GM12878 (cell line): ENCODE data around the gene NXPH2. TPM values are rescaled to one million over a fixed set of nuclear protein-coding genes. Genes with fewer than 3 reads are reported as not detected.

Source experiments
- ATAC-seq: fragments of 200-7000 bp; cut with Tn5 transposase; 3 replicates; pipeline ENCODE4 v1.9.1; 2020; ENCODE audit warnings: mild to moderate bottlenecking, moderate library complexity
- BruUV-seq: library from RNA; stranded (reverse); fragments of 400-500 nt; replicated peaks from 2 replicates; lab custom pipeline; 2021; lab: Mats Ljungman, UMichigan
- CTCF ChIA-PET: fragments of 300-600 bp; sonication (Branson Sonifier 250); formaldehyde crosslinking; extraction: SDS; loops from one replicate; lab custom pipeline; 2021; ENCODE audit warnings: inconsistent platforms; lab: Yijun Ruan, JAX
- POLR2A ChIA-PET: fragments of 350-600 bp; formaldehyde crosslinking; extraction: SDS; loops from one replicate; lab custom pipeline; 2021; ENCODE audit warnings: inconsistent platforms; lab: Charles Lee
- RAD21 ChIA-PET: fragments of 300-600 bp; sonication (Branson Sonifier 250); formaldehyde crosslinking; loops from one replicate; lab custom pipeline; 2023; ENCODE audit warnings: antibody characterized with exemption; ENCODE audit not compliant: unreplicated experiment; lab: Charles Lee
- SMC1A ChIA-PET: fragments of 300-600 bp; sonication (Branson Sonifier 250); formaldehyde crosslinking; loops from one replicate; lab custom pipeline; 2023; ENCODE audit not compliant: unreplicated experiment, uncharacterized antibody; lab: Charles Lee
- DNase-seq: peaks from one replicate; pipeline ENCODE4 v3.0.0-alpha.2; 2011; ENCODE audit warnings: low read depth, low spot score
- FAIRE-seq: peaks from 3 replicates; lab custom pipeline; 2011; peaks lifted over from hg19 to GRCh38; lab: Jason Lieb, UNC
- H2AFZ ChIP-seq: 2 replicates; pipeline ENCODE4 v1.6.0; 2011; ENCODE audit warnings: low read depth, low read length, control low read depth; ENCODE audit not compliant: control insufficient read depth
- H3K27ac ChIP-seq: 2 replicates; pipeline ENCODE4 v1.5.1; 2011; ENCODE audit warnings: control low read depth; ENCODE audit not compliant: control insufficient read depth, insufficient read depth
- H3K27me3 ChIP-seq, 2 experiments: replicated peaks in 1 of 2; 2 replicates each; pipeline versions ENCODE4 v1.6.0 to v1.6.1; 2011; ENCODE audit warnings: low read length in 1 of 2; ENCODE audit not compliant: control insufficient read depth in 2 of 2, insufficient read depth in 2 of 2
- H3K36me3 ChIP-seq, 2 experiments: 2 replicates each; pipeline ENCODE4 v1.5.1; 2011; ENCODE audit warnings: low read length in 1 of 2; ENCODE audit not compliant: control insufficient read depth in 2 of 2, insufficient read depth in 2 of 2
- H3K4me1 ChIP-seq: 2 replicates; pipeline ENCODE4 v1.6.1; 2011; ENCODE audit warnings: mild to moderate bottlenecking, low read length, moderate library complexity, mixed read lengths; ENCODE audit not compliant: control insufficient read depth, insufficient read depth
- H3K4me2 ChIP-seq: 2 replicates; pipeline ENCODE4 v1.6.0; 2011; ENCODE audit warnings: control low read depth; ENCODE audit not compliant: control insufficient read depth, insufficient read depth
- H3K4me3 ChIP-seq: fragments of 200-600 bp; sonication (generic); 2 replicates; pipeline ENCODE4 v1.5.1; 2016
- H3K79me2 ChIP-seq: 2 replicates; pipeline ENCODE4 v1.6.0; 2011; ENCODE audit warnings: low read length; ENCODE audit not compliant: control insufficient read depth, insufficient read depth
- H3K9ac ChIP-seq: 2 replicates; pipeline ENCODE4 v1.8.0; 2011; ENCODE audit warnings: low read length, control low read depth, mixed read lengths; ENCODE audit not compliant: control insufficient read depth, insufficient read depth
- H3K9me3 ChIP-seq: replicated peaks from 3 replicates; pipeline ENCODE4 v1.5.1; 2011; ENCODE audit warnings: mild to moderate bottlenecking, low read length; ENCODE audit not compliant: control insufficient read depth, insufficient read depth
- H4K20me1 ChIP-seq: 2 replicates; pipeline ENCODE4 v1.6.0; 2011; ENCODE audit not compliant: control insufficient read depth, insufficient read depth
- CEBPB ChIP-seq, 2 experiments: fragments of 150-350 bp in 1 of 2; IDR thresholded peaks; 2 replicates each; pipeline ENCODE4 v1.6.1; 2012 to 2014; ENCODE audit warnings: low read depth in 2 of 2, low read length in 2 of 2, borderline replicate concordance in 1 of 2, inconsistent platforms in 1 of 2
- CHD2 ChIP-seq: IDR thresholded peaks from 2 replicates; pipeline ENCODE4 v1.6.1; 2011; ENCODE audit warnings: low read depth, low read length, improper control_type of control experiment, borderline replicate concordance
- MEF2A ChIP-seq: IDR thresholded peaks from 2 replicates; pipeline ENCODE4 v1.6.1; 2011; ENCODE audit warnings: low read depth, mild to moderate bottlenecking, low read length, moderate library complexity; ENCODE audit not compliant: insufficient read depth
- PAX8 ChIP-seq: fragments of 450-650 bp; IDR thresholded peaks from 2 replicates; pipeline ENCODE4 v1.6.1; 2017; ENCODE audit warnings: mild to moderate bottlenecking, moderate library complexity
- PBX3 ChIP-seq: IDR thresholded peaks from 2 replicates; pipeline ENCODE4 v1.6.1; 2011; ENCODE audit warnings: mild to moderate bottlenecking, low read depth, low read length, moderate library complexity; ENCODE audit not compliant: insufficient replicate concordance
- RUNX3 ChIP-seq: IDR thresholded peaks from 2 replicates; pipeline ENCODE4 v1.6.1; 2012; ENCODE audit warnings: low read length, inconsistent platforms
- SMAD1 ChIP-seq: fragments of 450-650 bp; IDR thresholded peaks from 2 replicates; pipeline ENCODE4 v1.6.1; 2018; ENCODE audit warnings: mild to moderate bottlenecking, low read depth; ENCODE audit not compliant: partially characterized antibody
- SPI1 ChIP-seq: IDR thresholded peaks from 2 replicates; pipeline ENCODE4 v1.6.1; 2011; ENCODE audit warnings: low read depth, mild to moderate bottlenecking, low read length, moderate library complexity, borderline replicate concordance; ENCODE audit not compliant: insufficient read depth
- ZSCAN29 ChIP-seq: fragments of 450-650 bp; IDR thresholded peaks from 2 replicates; pipeline ENCODE4 v1.6.1; 2017; ENCODE audit warnings: mild to moderate bottlenecking, moderate library complexity
- WGBS: methylation state at CpG from one replicate; pipeline ENCODE4 v1.1.6; 2016; ENCODE audit warnings: low lambda C conversion rate; ENCODE audit not compliant: insufficient replicate concordance, insufficient coverage; ENCODE audit errors: missing lambda C conversion rate; 5-methylcytosine and 5-hydroxymethylcytosine counted together
- in situ Hi-C: fragments of 300-500 bp; cut with MboI; formaldehyde crosslinking; loops from 9 replicates; pipeline ENCODE4 v1.14.3; 2018; ENCODE audit warnings: mixed read lengths
- intact Hi-C: fragments of 100-400 bp; cut with micrococcal nuclease; formaldehyde crosslinking; loops from one replicate; pipeline ENCODE4 v1.14.2; 2022; ENCODE audit not compliant: unreplicated experiment
- polyA plus RNA-seq, 11 experiments: library from polyadenylated mRNA; depleted of rRNA in 4 of 11; unstranded in 6 of 11; stranded (reverse) in 5 of 11; fragments of >200 nt; fragmentation: Nextera tagmentation in 4 of 11; fragmentation: Illumina TruSeq in 1 of 11; extraction: Ambion mirVana in 4 of 11; extraction: Trizol in 1 of 11; gene quantifications; 1 replicate in 1 of 11; 2 replicates in 10 of 11; pipeline versions ENCODE4 v1.2.1 to v1.2.3, GENCODE V29; 2011 to 2016; ENCODE audit warnings: inconsistent platforms in 2 of 11, missing spikeins in 2 of 11, low read depth in 1 of 11
- total RNA-seq, 4 experiments: library from RNA; depleted of rRNA in 3 of 4; stranded (reverse); fragments of >200 nt in 3 of 4; fragmentation: Illumina TruSeq in 1 of 4; extraction: Trizol in 1 of 4; gene quantifications; 2 replicates each; pipeline versions ENCODE4 v1.2.1 to v1.2.3, GENCODE V29; 2013 to 2021
- TF ChIP-seq, protein P1 (sequence below): fragments of 450-650 bp; IDR thresholded peaks from 2 replicates; pipeline ENCODE4 v1.6.1; 2017; ENCODE audit warnings: low read depth, mild to moderate bottlenecking, moderate library complexity

The NXPH2 gene
- total and polyA plus RNA-seq, 10 of the 15 experiments (the other 5 are each of a cell fraction or from before 2014, with no cell fraction given): not detected

- CTCF ChIA-PET: no interaction called here
- FAIRE-seq: no peak
- no TSS peak for BruUV-seq
- no peaks in the 10 kb centered on the region for H3K79me2 ChIP-seq
- SMC1A ChIA-PET: interaction anchor here (1.1 kb wide), 1 partner anchor 19 kb away, joined by 3 read pairs; no protein-coding TSS in a partner anchor
- H3K27me3 ChIP-seq: no peaks in the 10 kb centered on the region
- H3K36me3 ChIP-seq: no peaks in the 10 kb centered on the region
- no peak overlapping the region for H3K4me3 ChIP-seq
- RAD21 ChIA-PET: no interaction called here
- in situ Hi-C loops: no loop called here
- no peaks in the 10 kb centered on the region for H4K20me1 ChIP-seq
- ATAC-seq: no peak
- no peak for DNase-seq
- no peaks in the 10 kb centered on the region for H3K9me3 ChIP-seq
- POLR2A ChIA-PET: no interaction called here
- no peak overlapping the region for H3K4me2 ChIP-seq
- WGBS: 95% methylated on average over 1 of the region's 1 CpG
- no peaks in the 10 kb centered on the region for H3K4me1 ChIP-seq
- H3K9ac ChIP-seq: no peak overlapping the region
- intact Hi-C loops: no loop called here
- H2AFZ ChIP-seq: no peak overlapping the region
- H3K27ac ChIP-seq: no peak overlapping the region
- no peak for TF ChIP-seq PBX3
- TF ChIP-seq ZSCAN29: no peak
- TF ChIP-seq RUNX3: no peak
- 0 out of 2 replicates have a peak, but pooled peaks have one; percentile 33 for TF ChIP-seq SPI1
Observed at GRCh38 chr2:138691667-138692066, 88.5 kb downstream of the NXPH2 start.

- intact Hi-C loops: no loop called here
- no peak for DNase-seq
- H3K9me3 ChIP-seq: no peaks in the 10 kb centered on the region
- BruUV-seq: no TSS peak
- TF ChIP-seq SMAD1: no peak
- TF ChIP-seq CEBPB (IDR thresholded peaks at IDR 0.05; ENCODE audit: borderline replicate concordance in 1 of 2, low read depth in 2 of 2, low read length in 2 of 2): no peak
- TF ChIP-seq PAX8: no peak
- no peak for TF ChIP-seq CHD2
- TF ChIP-seq, protein P1, sequence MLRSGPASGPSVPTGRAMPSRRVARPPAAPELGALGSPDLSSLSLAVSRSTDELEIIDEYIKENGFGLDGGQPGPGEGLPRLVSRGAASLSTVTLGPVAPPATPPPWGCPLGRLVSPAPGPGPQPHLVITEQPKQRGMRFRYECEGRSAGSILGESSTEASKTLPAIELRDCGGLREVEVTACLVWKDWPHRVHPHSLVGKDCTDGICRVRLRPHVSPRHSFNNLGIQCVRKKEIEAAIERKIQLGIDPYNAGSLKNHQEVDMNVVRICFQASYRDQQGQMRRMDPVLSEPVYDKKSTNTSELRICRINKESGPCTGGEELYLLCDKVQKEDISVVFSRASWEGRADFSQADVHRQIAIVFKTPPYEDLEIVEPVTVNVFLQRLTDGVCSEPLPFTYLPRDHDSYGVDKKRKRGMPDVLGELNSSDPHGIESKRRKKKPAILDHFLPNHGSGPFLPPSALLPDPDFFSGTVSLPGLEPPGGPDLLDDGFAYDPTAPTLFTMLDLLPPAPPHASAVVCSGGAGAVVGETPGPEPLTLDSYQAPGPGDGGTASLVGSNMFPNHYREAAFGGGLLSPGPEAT: no peak
- no peak for TF ChIP-seq MEF2A
- TF ChIP-seq, all 136 proteins: peak for 0
- no peak overlapping the region for H3K27ac ChIP-seq
- no peak overlapping the region for H3K4me2 ChIP-seq
- H4K20me1 ChIP-seq: no peaks in the 10 kb centered on the region
- SMC1A ChIA-PET: no interaction called here
- H3K27me3 ChIP-seq: no peaks in the 10 kb centered on the region
- RAD21 ChIA-PET: no interaction called here
- POLR2A ChIA-PET: no interaction called here
- ATAC-seq (no peak), FAIRE-seq (no peak)
- in situ Hi-C loops: no loop called here
- no peaks in the 10 kb centered on the region for H3K36me3 ChIP-seq
- H2AFZ ChIP-seq: no peak overlapping the region
- no peaks in the 10 kb centered on the region for H3K79me2 ChIP-seq
- no peak overlapping the region for H3K9ac ChIP-seq
- H3K4me1 ChIP-seq: no peaks in the 10 kb centered on the region
- H3K4me3 ChIP-seq: no peak overlapping the region
- CTCF ChIA-PET: no interaction called here
- WGBS: 41% methylated on average over 4 of the region's 4 CpGs
Observed at GRCh38 chr2:138689705-138690104, 90.5 kb downstream of the NXPH2 start.
